GM12878 (cell line): ENCODE results near the gene PAK3. TPM values are rescaled to one million over a fixed set of nuclear protein-coding genes. Genes with fewer than 3 reads are reported as not detected.

ENCODE experiments used
- ATF2 ChIP-seq: IDR thresholded peaks from 2 replicates; pipeline ENCODE4 v1.6.1; 2012; ENCODE audit warnings: low read length, inconsistent platforms
- SKIL ChIP-seq: fragments of 450-650 bp; IDR thresholded peaks from 2 replicates; pipeline ENCODE4 v1.6.1; 2017; ENCODE audit warnings: mild to moderate bottlenecking, low read depth, inconsistent platforms; ENCODE audit not compliant: poor library complexity, severe bottlenecking
- STAT1 ChIP-seq: fragments of 450-650 bp; conservative IDR thresholded peaks from 2 replicates; pipeline ENCODE4 v1.6.1; 2014; ENCODE audit warnings: antibody characterized with exemption, mild to moderate bottlenecking
- STAT3 ChIP-seq: IDR thresholded peaks from 2 replicates; pipeline ENCODE4 v1.6.1; 2011; ENCODE audit warnings: low read depth, low read length, improper control_type of control experiment
- TCF3 ChIP-seq: IDR thresholded peaks from 2 replicates; pipeline ENCODE4 v1.6.1; 2012; ENCODE audit warnings: low read depth, mild to moderate bottlenecking, low read length, borderline replicate concordance; ENCODE audit not compliant: insufficient read depth
- ZBTB40 ChIP-seq: fragments of 450-650 bp; IDR thresholded peaks from 2 replicates; pipeline ENCODE4 v1.6.1; 2016; ENCODE audit warnings: mild to moderate bottlenecking, moderate library complexity, borderline replicate concordance
- ZNF274 ChIP-seq: IDR thresholded peaks from one replicate; pipeline ENCODE4 v1.8.0; 2011; ENCODE audit not compliant: insufficient read length, insufficient read depth
- ZNF384 ChIP-seq: IDR thresholded peaks from 2 replicates; pipeline ENCODE4 v1.6.1; 2012; ENCODE audit warnings: low read depth, mild to moderate bottlenecking, low read length, improper control_type of control experiment, borderline replicate concordance
- ZNF592 ChIP-seq: fragments of 450-650 bp; IDR thresholded peaks from 2 replicates; pipeline ENCODE4 v1.6.1; 2017; ENCODE audit warnings: mild to moderate bottlenecking, moderate library complexity
- polyA plus RNA-seq, 11 experiments: library from polyadenylated mRNA; depleted of rRNA in 4 of 11; unstranded in 6 of 11; stranded (reverse) in 5 of 11; fragments of >200 nt; fragmentation: Nextera tagmentation in 4 of 11; fragmentation: Illumina TruSeq in 1 of 11; extraction: Ambion mirVana in 4 of 11; extraction: Trizol in 1 of 11; gene quantifications; 1 replicate in 1 of 11; 2 replicates in 10 of 11; pipeline versions ENCODE4 v1.2.1 to v1.2.3, GENCODE V29; 2011 to 2016; ENCODE audit warnings: inconsistent platforms in 2 of 11, missing spikeins in 2 of 11, low read depth in 1 of 11
- total RNA-seq, 4 experiments: library from RNA; depleted of rRNA in 3 of 4; stranded (reverse); fragments of >200 nt in 3 of 4; fragmentation: Illumina TruSeq in 1 of 4; extraction: Trizol in 1 of 4; gene quantifications; 2 replicates each; pipeline versions ENCODE4 v1.2.1 to v1.2.3, GENCODE V29; 2013 to 2021

Gene PAK3
- total and polyA plus RNA-seq, 10 of the 15 experiments (the other 5 are each of a cell fraction or from before 2014, with no cell fraction given), result 0.02 to 0.10 (median 0.04) TPM; not detected in 6

- TF ChIP-seq SKIL (no peak), ZNF384 (no peak), TCF3 (no peak), STAT3 (no peak), STAT1 (no peak), ZNF274 (no peak), ZNF592 (no peak), ATF2 (no peak), ZBTB40 (no peak)
- TF ChIP-seq, all 136 proteins: peak for 0
These were observed 104.3 kb downstream of the PAK3 start (continued) for GRCh38 chrX:111200327-111200726.
